Measurements from ENCODE around the gene BLACAT1. TPM values are rescaled to one million over a fixed set of nuclear protein-coding genes. Genes with fewer than 3 reads are reported as not detected.

The BLACAT1 gene
- total and polyA plus RNA-seq, 2 of the 8 experiments (the other 6 are each of a cell fraction or from before 2014, with no cell fraction given), result 3.5 to 10.5 TPM

DNA sequence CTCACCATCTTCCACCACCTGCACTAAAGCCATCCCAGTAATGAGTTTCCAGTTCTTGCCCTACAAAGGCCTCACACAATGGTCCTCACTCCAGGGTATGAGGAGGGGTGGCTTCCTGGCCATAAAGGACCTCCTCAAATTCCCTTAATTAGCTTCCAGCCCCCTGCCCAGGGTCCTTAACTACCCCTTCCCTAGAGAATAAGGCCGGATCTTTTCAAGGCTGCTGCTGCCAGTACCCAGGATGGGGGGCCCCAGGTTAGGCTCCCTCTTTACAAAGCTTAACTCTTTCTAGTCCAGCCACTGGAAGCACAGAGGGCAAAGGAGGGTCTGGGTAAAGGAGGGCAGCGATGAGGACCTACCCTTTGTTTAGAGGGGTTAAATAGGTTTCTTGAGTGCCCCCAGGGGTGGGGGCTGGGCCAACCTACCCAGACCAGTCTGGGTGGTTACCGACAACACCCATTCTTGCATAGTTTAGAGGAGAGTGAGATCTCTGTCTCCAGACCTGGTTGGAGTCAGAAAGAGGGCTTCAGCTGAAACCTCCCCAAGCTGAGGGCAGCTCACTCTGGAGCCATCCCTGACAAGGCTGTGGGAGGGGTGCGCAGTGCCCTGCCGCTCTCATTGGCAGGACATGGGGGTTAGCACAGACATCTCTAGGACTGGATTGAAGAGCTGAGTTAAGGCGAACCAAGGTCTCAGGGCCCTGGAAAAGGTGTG lies 7.1 kb downstream of the BLACAT1 start:
- DNase-seq (ENCODE audit: low read depth in 1 of 2, low spot score in 2 of 2), result peak in 1 of 2 experiments; percentile 80
- TF ChIP-seq RBBP5 (IDR thresholded peaks at IDR 0.05; ENCODE audit: borderline replicate concordance, low read depth, low read length), result no peak
- no peak for TF ChIP-seq ZNF274 (IDR thresholded peaks at IDR 0.05; ENCODE audit: borderline replicate concordance, extremely low read depth, low read length)
- TF ChIP-seq CREB1 (IDR thresholded peaks at IDR 0.05), result 0 out of 2 replicates have a peak, but pooled peaks have one; percentile 9
- peak; percentile 41; the same call in 1 of the 2 replicates for TF ChIP-seq YY1 (IDR thresholded peaks at IDR 0.05; ENCODE audit: low read depth, low read length)
- peak in 1 of 2 experiments; percentile 11; a peak in 1 of 4 replicates for TF ChIP-seq RAD21 (IDR thresholded peaks at IDR 0.05 in 1 of 2, conservative IDR thresholded peaks at IDR 0.05 in 1 of 2; ENCODE audit: low read depth in 2 of 2, low read length in 2 of 2)
- TF ChIP-seq CBX5 (IDR thresholded peaks at IDR 0.05; ENCODE audit: low read depth, low read length), result no peak
- peak; percentile 95 for TF ChIP-seq TCF12 (IDR thresholded peaks at IDR 0.05; ENCODE audit: low read depth, low read length)
- TF ChIP-seq KDM5A (IDR thresholded peaks at IDR 0.05; ENCODE audit: low read length), result no peak
- TF ChIP-seq, protein P1, sequence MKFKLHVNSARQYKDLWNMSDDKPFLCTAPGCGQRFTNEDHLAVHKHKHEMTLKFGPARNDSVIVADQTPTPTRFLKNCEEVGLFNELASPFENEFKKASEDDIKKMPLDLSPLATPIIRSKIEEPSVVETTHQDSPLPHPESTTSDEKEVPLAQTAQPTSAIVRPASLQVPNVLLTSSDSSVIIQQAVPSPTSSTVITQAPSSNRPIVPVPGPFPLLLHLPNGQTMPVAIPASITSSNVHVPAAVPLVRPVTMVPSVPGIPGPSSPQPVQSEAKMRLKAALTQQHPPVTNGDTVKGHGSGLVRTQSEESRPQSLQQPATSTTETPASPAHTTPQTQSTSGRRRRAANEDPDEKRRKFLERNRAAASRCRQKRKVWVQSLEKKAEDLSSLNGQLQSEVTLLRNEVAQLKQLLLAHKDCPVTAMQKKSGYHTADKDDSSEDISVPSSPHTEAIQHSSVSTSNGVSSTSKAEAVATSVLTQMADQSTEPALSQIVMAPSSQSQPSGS (IDR thresholded peaks at IDR 0.05; ENCODE audit: low read length), result peak; percentile 67; the same call in 1 of the 2 replicates

More for the DNA sequence above, 7.1 kb downstream of the BLACAT1 start:
- Histone ChIP-seq H2BK12ac (ENCODE audit: low read depth, low read length) (peak overlapping the region; percentile 75; the same call in 1 of the 2 replicates), H3K4me3 (ENCODE audit: extremely low read depth in 1 of 4, insufficient read depth in 2 of 4, low read depth in 3 of 4, low read length in 4 of 4) (peak overlapping the region; percentile 14 to 52 (median 29); a peak in 7 of 8 replicates), H3K27me3 (replicated peaks in 1 of 4; ENCODE audit: control insufficient read depth in 3 of 4, extremely low read depth in 1 of 4, insufficient read depth in 3 of 4, low read length in 3 of 4) (peaks cover 0 to 5% (median 1%) of the 10 kb centered on the region in 4 experiments; a peak in 2 of 7 replicates), H3K14ac (ENCODE audit: insufficient read length) (no peak overlapping the region), H3K79me2 (ENCODE audit: control insufficient read depth in 1 of 2, insufficient read depth in 2 of 2, low read length in 2 of 2) (peaks cover 0 to 3% of the 10 kb centered on the region in 2 experiments; a peak in 1 of 4 replicates), H3K4me1 (replicated peaks in 1 of 4; ENCODE audit: control insufficient read depth in 3 of 4, insufficient read depth in 4 of 4, low read length in 3 of 4) (peaks cover 47 to 86% (median 67%) of the 10 kb centered on the region in 4 experiments), H3K9me3 (ENCODE audit: insufficient read depth in 2 of 2, low read depth in 1 of 2, low read length in 1 of 2) (no peaks in the 10 kb centered on the region), H2AFZ (ENCODE audit: low read length) (no peak overlapping the region), H2BK20ac (ENCODE audit: low read length) (peak overlapping the region; percentile 80; the same call in 1 of the 2 replicates), H3K23me2 (ENCODE audit: low read depth, low read length) (peaks cover 7% of the 10 kb centered on the region; the same call in 1 of the 2 replicates), H2BK120ac (replicated peaks; ENCODE audit: low read depth, low read length) (no peak overlapping the region), H3K27ac (ENCODE audit: low read depth, low read length) (no peak overlapping the region), H3K23ac (ENCODE audit: insufficient read length) (no peak overlapping the region), H4K8ac (ENCODE audit: extremely low read depth, insufficient read depth, low read length) (no peak overlapping the region), H3K36me3 (ENCODE audit: control insufficient read depth in 2 of 4, insufficient read depth in 4 of 4, low read length in 3 of 4) (peaks cover 0 to 6% (median 1%) of the 10 kb centered on the region in 4 experiments; a peak in 2 of 8 replicates), H2BK5ac (ENCODE audit: low read depth, low read length) (peak overlapping the region; percentile 44; the same call in 1 of the 2 replicates), H2AK5ac (ENCODE audit: low read depth, low read length) (0 out of 2 replicates have a peak overlapping the region, but pooled peaks have one; percentile 97), H3K79me1 (ENCODE audit: low read depth, low read length) (no peaks in the 10 kb centered on the region), H4K91ac (replicated peaks; ENCODE audit: insufficient read length, low read length) (peak overlapping the region; percentile 18), H3K18ac (ENCODE audit: extremely low read depth, low read length) (peak overlapping the region; percentile 21; the same call in 1 of the 2 replicates), H3K9ac (replicated peaks in 1 of 4; ENCODE audit: extremely low read depth in 1 of 4, low read depth in 3 of 4, low read length in 3 of 4) (no peak overlapping the region), H3K56ac (replicated peaks; ENCODE audit: insufficient read length, low read depth, low read length) (no peak overlapping the region), H3K4me2 (ENCODE audit: insufficient read depth in 1 of 2, low read depth in 2 of 2, low read length in 2 of 2) (peak overlapping the region; percentile 74 to 80), H4K5ac (ENCODE audit: insufficient read length, low read depth, low read length) (no peak overlapping the region), H2BK15ac (ENCODE audit: low read length) (0 out of 2 replicates have a peak overlapping the region, but pooled peaks have one; percentile 46), H4K20me1 (replicated peaks in 1 of 2; ENCODE audit: control insufficient read depth in 1 of 2, insufficient read depth in 2 of 2, low read length in 2 of 2) (peaks cover 4 to 11% of the 10 kb centered on the region in 2 experiments), H3K4ac (replicated peaks; ENCODE audit: insufficient read length, low read depth, low read length) (no peak overlapping the region)
- ChIA-PET CTCF (ENCODE audit: partially characterized antibody) (interaction anchor here (0.7 to 30.2 kb wide), 14 partner anchors 5 to 291 kb away, joined by 3 to 767 read pairs (median 6); partner anchors contain the start of genes BLACAT1 and LEMD1), POLR2A (ENCODE audit: partially characterized antibody) (interaction anchor here (0.8 to 13.3 kb wide), 16 partner anchors 7 to 222 kb away, joined by 3 to 220 read pairs (median 4); partner anchors contain the start of gene BLACAT1)
- 8% methylated on average over 6 of the region's 6 CpGs; no CpG with 5 or more reads in 1 of the 2 experiments for WGBS, 2 experiments (ENCODE audit: extremely low coverage in 1 of 2, insufficient coverage in 1 of 2, insufficient read length in 1 of 2, insufficient replicate concordance in 2 of 2, low coverage in 1 of 2, low lambda C conversion rate in 2 of 2, missing lambda C conversion rate in 1 of 2)
- FAIRE-seq, result peak; percentile 89
